SW 1271 (cell line): ENCODE measurements around the gene SMKR1.
"Not testable (repeated sequence)": the region's sequence is repeated elsewhere in the genome, so short reads cannot be mapped to it uniquely, and the experiment has no call there.

Source experiments
- DNase-seq, 2 experiments: peaks; one replicate each; lab custom pipeline; 2025; lab: John Stamatoyannopoulos, UW

The SMKR1 gene

GRCh38 chr7:129529643-129530042 is 27.3 kb downstream of the SMKR1 start:
- no peak for DNase-seq

- peak; percentile 43 to 56 for DNase-seq
These were observed 28.6 kb downstream of the SMKR1 start for GRCh38 chr7:129530795-129531391.

DNA sequence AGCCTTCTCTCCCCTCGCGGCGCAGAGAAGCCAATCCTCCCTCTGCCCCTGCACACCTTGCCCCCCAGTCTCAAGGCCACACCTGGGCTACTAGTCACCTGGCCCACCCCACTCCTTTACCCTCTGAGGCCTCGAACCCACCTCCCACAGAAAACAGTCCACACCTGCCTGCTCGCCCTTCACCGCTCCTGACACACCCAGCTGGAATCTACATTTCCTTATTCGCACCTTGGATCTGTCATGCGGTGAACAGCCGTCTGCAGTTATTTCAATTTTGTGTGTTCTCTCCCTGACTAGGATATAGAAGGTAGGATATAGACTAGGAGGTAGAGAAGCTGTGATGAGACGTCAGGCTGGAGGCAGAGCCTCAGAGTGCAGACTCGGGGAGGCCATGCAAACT is 29.4 kb downstream of the SMKR1 start:
- no peak for DNase-seq

- DNase-seq: no peak
These were observed 30.0 kb downstream of the SMKR1 start for GRCh38 chr7:129532375-129532774.

- not testable (repeated sequence) for DNase-seq
These were observed 32.4 kb downstream of the SMKR1 start for GRCh38 chr7:129534558-129535274.

GRCh38 chr7:129535896-129536295 is 33.6 kb downstream of the SMKR1 start:
- DNase-seq: no peak

GRCh38 chr7:129536323-129536722 is 34.0 kb downstream of the SMKR1 start:
- DNase-seq: no peak

DNA sequence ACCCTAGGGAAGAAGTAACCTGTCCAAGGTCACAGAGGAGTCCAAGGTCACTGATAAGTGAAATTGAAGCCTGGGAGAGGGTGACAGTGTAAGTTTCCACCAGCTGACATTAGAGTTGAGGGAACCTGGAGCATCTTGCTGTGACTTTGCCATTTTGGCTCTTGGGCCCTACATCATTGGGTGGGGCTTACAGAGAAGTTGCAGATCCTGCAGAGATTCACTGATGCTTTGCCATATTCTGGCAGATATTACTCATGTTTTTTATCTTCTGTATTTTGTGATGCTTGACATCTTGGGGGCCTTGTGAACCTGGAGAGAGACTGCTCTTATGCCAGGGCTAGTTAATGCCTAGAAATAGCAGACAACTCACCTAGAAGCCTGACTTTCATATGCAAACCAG is 36.5 kb downstream of the SMKR1 start:
- no peak for DNase-seq

DNA sequence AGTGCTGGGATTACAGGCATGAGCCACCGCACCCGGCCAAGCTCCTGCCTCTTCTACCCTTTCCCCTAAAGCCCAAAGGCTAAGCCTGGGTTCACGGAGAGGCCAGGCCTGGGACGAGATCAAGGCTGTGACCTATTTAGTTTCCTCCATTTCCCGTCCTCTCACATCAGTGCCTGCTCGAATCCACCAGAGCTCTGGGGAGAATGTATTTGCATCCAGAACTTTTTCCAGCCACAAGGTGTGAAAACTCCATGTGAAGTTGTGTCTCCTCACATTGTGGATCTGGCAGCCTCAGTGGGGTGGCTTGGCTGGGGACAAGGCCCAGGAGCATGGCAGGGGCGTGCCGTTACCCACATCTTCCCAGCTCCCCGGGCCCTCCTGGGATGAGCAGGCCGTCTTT is 38.0 kb downstream of the SMKR1 start:
- no peak for DNase-seq

- DNase-seq: no peak
These were observed 42.4 kb downstream of the SMKR1 start for GRCh38 chr7:129544700-129545099.

GRCh38 chr7:129550693-129551360 is 48.5 kb downstream of the SMKR1 start:
- no peak for DNase-seq

GRCh38 chr7:129553899-129554461 is 51.6 kb downstream of the SMKR1 start:
- DNase-seq: no peak

DNA sequence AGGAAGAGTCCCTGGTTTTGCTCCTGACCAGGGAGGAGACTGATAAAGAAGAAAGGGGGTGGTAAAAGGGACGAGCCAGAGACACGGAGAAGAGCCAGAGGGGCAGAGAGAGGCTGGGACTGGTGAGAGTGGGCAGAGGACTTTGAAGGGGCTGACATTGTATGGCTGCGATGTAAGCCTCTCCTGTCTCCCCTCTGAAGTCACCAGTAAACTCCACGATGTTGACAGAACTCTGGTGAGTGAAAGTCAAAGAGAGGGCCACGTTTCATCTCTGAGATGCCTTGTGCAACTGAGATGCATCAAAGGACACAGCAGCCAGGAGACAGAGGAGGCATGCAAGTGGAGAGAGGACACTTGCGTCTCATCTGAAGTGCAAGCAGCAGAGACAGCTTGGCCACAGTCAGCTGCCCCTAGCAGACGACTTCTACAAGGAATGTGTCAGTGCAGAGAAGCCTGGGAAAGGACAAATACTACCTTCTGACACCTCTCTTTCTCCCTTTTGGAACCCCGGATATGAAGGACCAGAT is 54.3 kb downstream of the SMKR1 start:
- DNase-seq: no peak

DNA sequence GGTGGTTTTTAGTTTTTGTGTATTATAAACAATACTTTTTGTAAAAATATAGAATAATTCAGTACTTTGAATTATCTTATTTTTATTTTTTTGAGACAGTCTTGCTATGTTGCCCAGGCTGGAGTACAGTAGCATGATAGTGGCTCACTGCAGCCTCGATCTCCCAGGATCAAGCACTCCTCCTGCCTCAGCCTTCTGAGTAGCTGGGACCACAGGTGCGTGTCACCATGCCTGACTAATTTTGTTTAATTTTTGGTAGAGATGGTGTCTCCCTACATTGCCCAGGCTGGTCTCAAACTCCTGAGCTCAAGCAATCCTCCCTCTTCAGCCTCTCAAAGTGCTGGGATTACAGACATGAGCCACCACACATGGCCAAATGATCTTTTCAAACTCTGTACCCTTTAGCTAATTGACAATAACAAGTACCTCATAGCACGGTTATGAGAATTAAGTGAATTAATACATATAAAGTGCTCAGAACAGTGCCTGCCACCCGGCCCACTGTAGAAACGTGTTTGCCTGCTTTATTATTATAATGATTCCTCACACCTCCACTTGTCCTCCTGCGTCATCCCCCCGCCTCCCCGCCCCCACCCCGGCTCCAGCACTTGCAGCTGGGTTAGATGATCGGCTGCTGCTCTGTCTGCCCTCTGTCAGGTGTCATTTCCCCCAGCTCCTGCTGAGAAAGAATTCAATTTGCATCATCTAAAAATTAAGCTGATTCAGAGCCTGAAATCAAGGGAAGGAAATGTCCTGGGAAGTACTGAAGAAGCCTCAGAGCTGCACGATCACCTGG is 55.6 kb downstream of the SMKR1 start:
- DNase-seq: no peak

DNA sequence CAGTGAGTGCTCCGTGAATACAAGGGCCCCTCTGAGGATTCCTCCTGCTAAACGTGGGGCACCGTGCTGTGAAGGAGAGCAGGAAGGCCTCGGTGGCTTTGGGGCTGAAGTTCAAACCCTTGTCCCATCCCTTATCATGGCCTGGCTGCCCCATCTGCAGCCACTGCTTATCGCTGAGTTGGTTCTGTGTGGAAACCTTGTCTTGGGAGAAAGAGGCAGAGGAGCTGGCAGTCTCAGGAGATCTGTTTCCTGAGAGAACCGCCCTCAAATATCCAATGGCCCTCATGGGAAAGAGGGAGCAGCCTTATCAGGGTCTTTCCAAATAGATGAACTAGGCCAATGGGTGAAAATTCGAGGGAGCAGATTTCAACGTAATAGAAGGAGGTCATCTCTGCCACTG is 57.2 kb downstream of the SMKR1 start:
- DNase-seq: no peak

GRCh38 chr7:129560831-129561230 is 58.5 kb downstream of the SMKR1 start:
- no peak for DNase-seq

DNA sequence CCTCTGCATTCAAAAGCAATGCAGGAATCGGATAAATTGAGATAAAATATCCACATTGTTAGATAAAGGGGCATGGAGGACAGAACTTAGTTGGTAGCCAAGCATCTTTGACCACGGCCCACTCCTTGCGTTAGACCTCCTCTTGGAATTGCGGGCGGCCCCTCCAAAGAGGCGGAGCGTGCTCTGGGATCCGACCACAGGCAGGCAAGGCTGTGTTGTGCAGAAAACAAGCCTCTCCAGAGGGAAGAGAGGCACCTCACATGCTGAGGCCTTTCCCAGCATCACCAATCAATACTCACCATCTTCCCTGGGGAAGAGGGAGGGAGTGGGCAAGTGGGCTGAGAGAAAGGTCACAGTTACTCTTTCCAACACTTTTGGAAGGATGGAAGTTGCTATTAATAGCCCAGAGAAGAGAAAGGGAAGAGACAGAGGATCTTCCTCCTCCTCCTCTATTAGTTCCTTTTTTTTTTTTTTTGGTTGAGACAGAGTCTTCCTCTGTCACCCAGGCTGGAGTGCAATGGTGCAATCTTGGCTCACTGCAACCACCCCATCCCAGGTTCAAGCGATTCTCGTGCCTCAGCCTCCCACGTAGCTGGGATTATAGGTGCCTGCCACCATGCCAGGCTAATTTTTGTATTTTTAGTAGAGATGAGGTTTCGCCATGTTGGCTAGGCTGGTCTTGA is 59.5 kb downstream of the SMKR1 start:
- DNase-seq: no peak
